ENCODE measurements around the gene IMMT. TPM values are rescaled to one million over a fixed set of nuclear protein-coding genes. Genes with fewer than 3 reads are reported as not detected.

The IMMT gene
- total and polyA plus RNA-seq, 2 of the 8 experiments (the other 6 are each of a cell fraction or from before 2014, with no cell fraction given) = 37.7 to 103 TPM

GRCh38 chr2:86229221-86229620 is 34.0 kb upstream of the IMMT start:
- Histone ChIP-seq H3K14ac (ENCODE audit: insufficient read length) (no peak overlapping the region), H3K79me1 (ENCODE audit: low read depth, low read length) (no peaks in the 10 kb centered on the region), H2BK120ac (replicated peaks; ENCODE audit: low read depth, low read length) (no peak overlapping the region), H3K18ac (ENCODE audit: extremely low read depth, low read length) (no peak overlapping the region), H3K4me2 (ENCODE audit: insufficient read depth in 1 of 2, low read depth in 2 of 2, low read length in 2 of 2) (no peak overlapping the region), H3K4me1 (replicated peaks in 1 of 4; ENCODE audit: control insufficient read depth in 3 of 4, insufficient read depth in 4 of 4, low read length in 3 of 4) (no peaks in the 10 kb centered on the region; a peak in 1 of 7 replicates), H3K23ac (ENCODE audit: insufficient read length) (no peak overlapping the region), H3K23me2 (ENCODE audit: low read depth, low read length) (no peaks in the 10 kb centered on the region), H4K91ac (replicated peaks; ENCODE audit: insufficient read length, low read length) (no peak overlapping the region), H4K5ac (ENCODE audit: insufficient read length, low read depth, low read length) (no peak overlapping the region), H2AFZ (ENCODE audit: low read length) (no peak overlapping the region; the same call in 1 of the 2 replicates), H3K36me3 (ENCODE audit: control insufficient read depth in 2 of 4, insufficient read depth in 4 of 4, low read length in 3 of 4) (no peaks in the 10 kb centered on the region), H2BK20ac (ENCODE audit: low read length) (no peak overlapping the region), H3K79me2 (ENCODE audit: control insufficient read depth in 1 of 2, insufficient read depth in 2 of 2, low read length in 2 of 2) (no peaks in the 10 kb centered on the region), H2AK5ac (ENCODE audit: low read depth, low read length) (no peak overlapping the region), H4K8ac (ENCODE audit: extremely low read depth, insufficient read depth, low read length) (no peak overlapping the region), H3K27me3 (replicated peaks in 1 of 4; ENCODE audit: control insufficient read depth in 3 of 4, extremely low read depth in 1 of 4, insufficient read depth in 3 of 4, low read length in 3 of 4) (no peaks in the 10 kb centered on the region), H2BK15ac (ENCODE audit: low read length) (no peak overlapping the region), H3K4ac (replicated peaks; ENCODE audit: insufficient read length, low read depth, low read length) (no peak overlapping the region), H4K20me1 (replicated peaks in 1 of 2; ENCODE audit: control insufficient read depth in 1 of 2, insufficient read depth in 2 of 2, low read length in 2 of 2) (no peaks in the 10 kb centered on the region), H2BK5ac (ENCODE audit: low read depth, low read length) (no peak overlapping the region), H3K27ac (ENCODE audit: low read depth, low read length) (no peak overlapping the region), H3K9me3 (ENCODE audit: insufficient read depth in 2 of 2, low read depth in 1 of 2, low read length in 1 of 2) (no peaks in the 10 kb centered on the region), H2BK12ac (ENCODE audit: low read depth, low read length) (no peak overlapping the region), H3K9ac (replicated peaks in 1 of 4; ENCODE audit: extremely low read depth in 1 of 4, low read depth in 3 of 4, low read length in 3 of 4) (no peak overlapping the region), H3K4me3 (ENCODE audit: extremely low read depth in 1 of 4, insufficient read depth in 2 of 4, low read depth in 3 of 4, low read length in 4 of 4) (no peak overlapping the region), H3K56ac (replicated peaks; ENCODE audit: insufficient read length, low read depth, low read length) (no peak overlapping the region)
- POLR2A ChIA-PET (ENCODE audit: partially characterized antibody) = no interaction called here
- CTCF ChIA-PET (ENCODE audit: partially characterized antibody) = interaction anchor here (3.3 kb wide), 1 partner anchor 8 kb away, joined by 19 read pairs; no protein-coding TSS in a partner anchor
- WGBS, 2 experiments (ENCODE audit: extremely low coverage in 1 of 2, insufficient coverage in 1 of 2, insufficient read length in 1 of 2, insufficient replicate concordance in 2 of 2, low coverage in 1 of 2, low lambda C conversion rate in 2 of 2, missing lambda C conversion rate in 1 of 2) = 84% methylated on average over 3 of the region's 4 CpGs; no CpG with 5 or more reads in 1 of the 2 experiments
- DNase-seq (ENCODE audit: low read depth in 1 of 2, low spot score in 2 of 2) (no peak), FAIRE-seq (no peak)
- TF ChIP-seq FOSL1 (IDR thresholded peaks at IDR 0.05; ENCODE audit: insufficient read depth, low read depth, low read length) (no peak), SIX5 (IDR thresholded peaks at IDR 0.05; ENCODE audit: low read depth, low read length) (no peak), POU5F1 (IDR thresholded peaks at IDR 0.05; ENCODE audit: low read depth, low read length) (no peak), EP300 (IDR thresholded peaks at IDR 0.05; ENCODE audit: borderline replicate concordance in 1 of 2, low read depth in 2 of 2, low read length in 2 of 2) (no peak), BRCA1 (IDR thresholded peaks at IDR 0.05; ENCODE audit: low read depth, low read length) (no peak), KDM1A (IDR thresholded peaks at IDR 0.05; ENCODE audit: borderline replicate concordance, low read length) (no peak), SIN3A (conservative IDR thresholded peaks at IDR 0.05 in 1 of 2, IDR thresholded peaks at IDR 0.05 in 1 of 2; ENCODE audit: low read depth in 1 of 2, low read length in 2 of 2) (no peak), YY1 (IDR thresholded peaks at IDR 0.05; ENCODE audit: low read depth, low read length) (no peak), EGR1 (IDR thresholded peaks at IDR 0.05; ENCODE audit: borderline replicate concordance, low read depth, low read length) (no peak), CEBPB (IDR thresholded peaks at IDR 0.05; ENCODE audit: low read depth, low read length) (no peak), CBX8 (IDR thresholded peaks at IDR 0.05; ENCODE audit: borderline replicate concordance, low read depth, low read length) (no peak), EZH2 (IDR thresholded peaks at IDR 0.05; ENCODE audit: low read depth, low read length, severe bottlenecking) (no peak), MAFK (IDR thresholded peaks at IDR 0.05; ENCODE audit: low read depth, low read length) (no peak), RBBP5 (IDR thresholded peaks at IDR 0.05; ENCODE audit: borderline replicate concordance, low read depth, low read length) (no peak)

Measured in H1 (cell line).